Endothelial cell of umbilical vein (primary cell): ENCODE data around the gene CCDC191. TPM values are rescaled to one million over a fixed set of nuclear protein-coding genes. Genes with fewer than 3 reads are reported as not detected.

Experiments
- BruUV-seq: library from RNA; stranded (reverse); fragments of 400-500 nt; replicated peaks from 2 replicates; lab custom pipeline; 2021; lab: Mats Ljungman, UMichigan
- CTCF ChIA-PET: fragments of 300-600, 350-600 bp; sonication (Branson Sonifier 250); formaldehyde crosslinking; loops from one replicate; lab custom pipeline; 2021; ENCODE audit warnings: antibody characterized with exemption, inconsistent platforms; lab: Charles Lee
- POLR2A ChIA-PET: fragments of 300-600, 350-600 bp; sonication (Branson Sonifier 250); formaldehyde crosslinking; loops from one replicate; lab custom pipeline; 2021; ENCODE audit warnings: antibody characterized with exemption, inconsistent platforms; lab: Charles Lee
- DNase-seq: peaks from one replicate; pipeline ENCODE4 v3.0.0-alpha.2; 2011; ENCODE audit warnings: low read depth, low spot score
- FAIRE-seq: peaks from 2 replicates; lab custom pipeline; 2011; peaks lifted over from hg19 to GRCh38; lab: Jason Lieb, UNC
- H2AFZ ChIP-seq: 2 replicates; pipeline ENCODE4 v1.6.0; 2012; ENCODE audit warnings: low read depth, low read length, control low read depth, inconsistent platforms
- H3K27ac ChIP-seq: 2 replicates; pipeline ENCODE4 v1.5.1; 2011; ENCODE audit warnings: low read depth, mild to moderate bottlenecking, control low read depth, low read length, moderate library complexity; ENCODE audit not compliant: insufficient read depth
- H3K27me3 ChIP-seq, 2 experiments: 2 replicates each; pipeline versions ENCODE4 v1.6.0 to v1.6.1; 2011; ENCODE audit warnings: low read length in 2 of 2, mixed read lengths in 1 of 2; ENCODE audit not compliant: control insufficient read depth in 2 of 2, insufficient read depth in 2 of 2
- H3K36me3 ChIP-seq, 2 experiments: 2 replicates in 1 of 2; 3 replicates in 1 of 2; pipeline ENCODE4 v1.5.1; 2011; ENCODE audit warnings: low read length in 2 of 2, mild to moderate bottlenecking in 1 of 2, moderate library complexity in 1 of 2; ENCODE audit not compliant: control insufficient read depth in 2 of 2, insufficient read depth in 2 of 2; ENCODE audit errors: extremely low read depth in 1 of 2
- H3K4me1 ChIP-seq: 3 replicates; pipeline ENCODE4 v1.5.1; 2011; ENCODE audit warnings: mild to moderate bottlenecking, low read length; ENCODE audit not compliant: control insufficient read depth, insufficient read depth; ENCODE audit errors: extremely low read depth
- H3K4me2 ChIP-seq: 2 replicates; pipeline ENCODE4 v1.6.1; 2011; ENCODE audit warnings: low read length, control low read depth, mixed read lengths; ENCODE audit not compliant: insufficient read depth
- H3K4me3 ChIP-seq, 3 experiments: fragments of 200-600 bp in 1 of 3; sonication (generic), shearing (Covaris generic) in 1 of 3; replicated peaks in 1 of 3; 2 replicates each; pipeline ENCODE4 v1.5.1; 2011 to 2016; ENCODE audit warnings: control low read depth in 3 of 3, low read length in 3 of 3, mild to moderate bottlenecking in 2 of 3, inconsistent platforms in 1 of 3, low read depth in 1 of 3, moderate library complexity in 1 of 3; ENCODE audit not compliant: insufficient read depth in 1 of 3
- H3K79me2 ChIP-seq: 2 replicates; pipeline ENCODE4 v1.6.0; 2012; ENCODE audit warnings: low read length, inconsistent platforms; ENCODE audit not compliant: control insufficient read depth, insufficient read depth
- H3K9ac ChIP-seq: replicated peaks from 2 replicates; pipeline ENCODE3; 2011; ENCODE audit warnings: low read length, control low read depth; ENCODE audit not compliant: insufficient read depth; ENCODE audit errors: extremely low read depth
- H3K9me1 ChIP-seq: replicated peaks from 3 replicates; pipeline ENCODE4 v1.6.0; 2011; ENCODE audit warnings: mild to moderate bottlenecking, low read length; ENCODE audit not compliant: control insufficient read depth, insufficient read depth; ENCODE audit errors: extremely low read depth
- H3K9me3 ChIP-seq: replicated peaks from 2 replicates; pipeline ENCODE4 v1.5.1; 2012; ENCODE audit warnings: low read length, inconsistent platforms; ENCODE audit not compliant: control insufficient read depth, insufficient read depth
- H4K20me1 ChIP-seq: replicated peaks from 2 replicates; pipeline ENCODE3; 2011; ENCODE audit warnings: mild to moderate bottlenecking, low read length; ENCODE audit not compliant: control insufficient read depth, insufficient read depth; ENCODE audit errors: extremely low read depth
- CTCF ChIP-seq, 2 donors: IDR thresholded peaks; 1 replicate in 1 of 2; 2 replicates in 1 of 2; pipeline ENCODE4 v1.5.1; 2011; ENCODE audit warnings: low read length in 2 of 2, mild to moderate bottlenecking in 2 of 2, moderate library complexity in 2 of 2, control low read depth in 1 of 2, inconsistent platforms in 1 of 2, low read depth in 1 of 2; ENCODE audit not compliant: insufficient read depth in 1 of 2; ENCODE audit errors: extremely low read depth in 1 of 2
- EZH2 ChIP-seq: IDR thresholded peaks from 2 replicates; pipeline ENCODE4 v1.6.1; 2012; ENCODE audit warnings: borderline replicate concordance, low read depth, mild to moderate bottlenecking, moderate library complexity, low read length, inconsistent platforms; ENCODE audit not compliant: severe bottlenecking
- FOS ChIP-seq: IDR thresholded peaks from 2 replicates; pipeline ENCODE4 v1.6.1; 2011; ENCODE audit warnings: mild to moderate bottlenecking, low read length, moderate library complexity, borderline replicate concordance; ENCODE audit not compliant: insufficient read depth
- GATA2 ChIP-seq: IDR thresholded peaks from 2 replicates; pipeline ENCODE4 v1.7.0; 2011; ENCODE audit warnings: low read depth, mild to moderate bottlenecking, moderate library complexity, mixed read lengths, low read length; ENCODE audit not compliant: insufficient read length, insufficient read depth
- JUN ChIP-seq: IDR thresholded peaks from 2 replicates; pipeline ENCODE4 v1.6.1; 2011; ENCODE audit warnings: borderline replicate concordance, low read depth; ENCODE audit not compliant: insufficient read length, insufficient read depth
- MAX ChIP-seq: IDR thresholded peaks from 2 replicates; pipeline ENCODE4 v1.6.1; 2011; ENCODE audit not compliant: insufficient read depth, insufficient read length
- MYC ChIP-seq: IDR thresholded peaks from one replicate; pipeline ENCODE4 v1.6.1; 2011; ENCODE audit warnings: mild to moderate bottlenecking, low read depth, low read length
- POLR2A ChIP-seq: IDR thresholded peaks from 2 replicates; pipeline ENCODE4 v1.6.1; 2012; ENCODE audit warnings: low read depth, mild to moderate bottlenecking, control low read depth, low read length
- POLR2AphosphoS5 ChIP-seq: IDR thresholded peaks from 2 replicates; pipeline ENCODE4 v1.6.1; 2012; ENCODE audit warnings: low read depth, mild to moderate bottlenecking, control low read depth, low read length, moderate library complexity; ENCODE audit not compliant: insufficient read depth
- dilution Hi-C: fragments of 300-500 bp; cut with MboI; formaldehyde crosslinking; loops from one replicate; pipeline ENCODE4 v1.15.0; 2019; ENCODE audit warnings: low sequenced_read_pairs; ENCODE audit not compliant: extremely low pct_ligation_motif_present
- intact Hi-C: fragments of 100-400 bp; cut with micrococcal nuclease; formaldehyde crosslinking; loops from one replicate; pipeline ENCODE4 v1.10.0; 2022
- polyA plus RNA-seq, 4 experiments: library from polyadenylated mRNA; depleted of rRNA in 3 of 4; stranded (reverse) in 3 of 4; unstranded in 1 of 4; fragments of >200 nt; gene quantifications; 2 replicates each; pipeline versions ENCODE4 v1.2.1 to v1.2.3, GENCODE V29; 2011 to 2012; ENCODE audit warnings: missing spikeins in 1 of 4
- total RNA-seq: library from RNA; stranded (reverse); gene quantifications from 2 replicates; pipeline ENCODE4 v1.2.3, GENCODE V29; 2021

The CCDC191 gene
- total and polyA plus RNA-seq, 2 donors (not counting 3 experiments of a cell fraction or from before 2014, with no cell fraction given) = 1.7 to 4.9 TPM

- TF ChIP-seq MYC (no peak), CTCF (IDR thresholded peaks at IDR 0.05; ENCODE audit: extremely low read depth in 1 of 2, insufficient read depth in 1 of 2, low read depth in 1 of 2, low read length in 2 of 2) (no peak), GATA2 (no peak), EZH2 (no peak), FOS (no peak), JUN (no peak), POLR2A (no peak), MAX (no peak), POLR2AphosphoS5 (no peak)
- H3K79me2 ChIP-seq = no peaks in the 10 kb centered on the region
- H3K4me3 ChIP-seq = no peak overlapping the region
- H3K27me3 ChIP-seq = no peaks in the 10 kb centered on the region
- ChIA-PET POLR2A (no interaction called here), CTCF (interaction anchor here (0.7 kb wide), 1 partner anchor 13 kb away, joined by 3 read pairs; no protein-coding TSS in a partner anchor)
- H3K27ac ChIP-seq = no peak overlapping the region
- no peaks in the 10 kb centered on the region for H3K9me3 ChIP-seq
- no peak overlapping the region for H3K9ac ChIP-seq
- H3K36me3 ChIP-seq = no peaks in the 10 kb centered on the region
- no peaks in the 10 kb centered on the region for H3K9me1 ChIP-seq
- BruUV-seq = no TSS peak
- no peak overlapping the region for H2AFZ ChIP-seq
- intact Hi-C loops (no loop called here), dilution Hi-C loops (no loop called here)
- DNase-seq (no peak), FAIRE-seq (no peak)
- no peak overlapping the region for H3K4me2 ChIP-seq
- H3K4me1 ChIP-seq = no peaks in the 10 kb centered on the region
- no peaks in the 10 kb centered on the region for H4K20me1 ChIP-seq
Observed at GRCh38 chr3:113968986-113969385, 87.3 kb downstream of the CCDC191 start.
